ENCODE results near the gene SLC50A1. TPM values are rescaled to one million over a fixed set of nuclear protein-coding genes. Genes with fewer than 3 reads are reported as not detected.
"Not testable (repeated sequence)": the region's sequence is repeated elsewhere in the genome, so short reads cannot be mapped to it uniquely, and the experiment has no call there.

The SLC50A1 gene
- total and polyA plus RNA-seq, 10 donors = 28.4 to 73.8 (median 40.1) TPM

GRCh38 chr1:155158991-155159390 is 23.3 kb downstream of the SLC50A1 start:
- no peak for TF ChIP-seq POLR2AphosphoS5 (IDR thresholded peaks at IDR 0.05)
- TF ChIP-seq CTCF (IDR thresholded peaks at IDR 0.05 in 8 of 11, conservative IDR thresholded peaks at IDR 0.05 in 3 of 11) = no peak
- no peak for TF ChIP-seq POLR2A (IDR thresholded peaks at IDR 0.05)
- WGBS, 5 donors = 72 to 96% (median 87%) methylated on average over 1 of the region's 1 CpG
- Histone ChIP-seq H3K4me1 (no peaks in the 10 kb centered on the region), H3K36me3 (no peaks in the 10 kb centered on the region), H3K27me3 (replicated peaks in 1 of 7) (no peaks in the 10 kb centered on the region), H3K4me3 (no peak overlapping the region), H3K27ac (no peak overlapping the region), H3K9me3 (no peaks in the 10 kb centered on the region)
- intact Hi-C loops (cut with DNase I; ENCODE audit: low total_unique reads) = no loop called here
- DNase-seq = no peak

- DNase-seq = peak; percentile 32
- TF ChIP-seq POLR2AphosphoS5 (IDR thresholded peaks at IDR 0.05) (no peak), POLR2A (IDR thresholded peaks at IDR 0.05) (no peak), CTCF (IDR thresholded peaks at IDR 0.05 in 8 of 11, conservative IDR thresholded peaks at IDR 0.05 in 3 of 11) (no peak)
- no peak overlapping the region for H3K27ac ChIP-seq
- no peaks in the 10 kb centered on the region for H3K4me1 ChIP-seq
- 63 to 76% (median 68%) methylated on average over 8 of the region's 8 CpGs for WGBS, 5 donors
- no peaks in the 10 kb centered on the region for H3K27me3 ChIP-seq (replicated peaks in 1 of 7)
- peaks cover 0 to 8% (median 0%) of the 10 kb centered on the region in 8 donors for H3K9me3 ChIP-seq
- no peaks in the 10 kb centered on the region for H3K36me3 ChIP-seq
- H3K4me3 ChIP-seq = no peak overlapping the region
- intact Hi-C loops (cut with DNase I; ENCODE audit: low total_unique reads) = no loop called here
Observed at GRCh38 chr1:155160128-155160527, 24.5 kb downstream of the SLC50A1 start.

DNA sequence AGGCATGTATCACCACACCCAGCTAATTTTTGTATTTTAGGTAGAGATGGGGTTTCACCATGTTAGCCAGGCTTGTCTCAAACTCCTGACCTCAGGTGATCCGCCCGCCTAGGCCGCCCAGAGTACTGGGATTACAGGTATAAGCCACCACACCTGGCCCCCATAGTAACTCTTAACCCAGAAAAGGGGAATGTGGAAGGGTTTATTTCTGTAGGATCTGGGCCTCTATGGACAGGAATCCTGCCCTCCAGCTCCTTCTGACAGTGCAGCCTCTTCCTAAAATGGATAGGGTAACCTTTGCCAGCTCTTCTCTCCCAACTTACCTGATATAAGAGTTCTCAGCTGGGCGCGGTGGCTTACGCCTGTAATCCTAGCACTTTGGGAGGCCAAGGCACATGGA is 27.0 kb downstream of the SLC50A1 start:
- peak; percentile 41 for DNase-seq
- H3K27ac ChIP-seq; H3K4me3 ChIP-seq; H3K36me3 ChIP-seq; H3K27me3 ChIP-seq (replicated peaks in 1 of 7); H3K9me3 ChIP-seq; intact Hi-C loops (cut with DNase I; ENCODE audit: low total_unique reads): not testable (repeated sequence)
- 91 to 98% (median 96%) methylated on average over 6 of the region's 6 CpGs for WGBS, 5 donors
- peaks cover 10 to 21% (median 18%) of the 10 kb centered on the region in 6 donors for H3K4me1 ChIP-seq

DNA sequence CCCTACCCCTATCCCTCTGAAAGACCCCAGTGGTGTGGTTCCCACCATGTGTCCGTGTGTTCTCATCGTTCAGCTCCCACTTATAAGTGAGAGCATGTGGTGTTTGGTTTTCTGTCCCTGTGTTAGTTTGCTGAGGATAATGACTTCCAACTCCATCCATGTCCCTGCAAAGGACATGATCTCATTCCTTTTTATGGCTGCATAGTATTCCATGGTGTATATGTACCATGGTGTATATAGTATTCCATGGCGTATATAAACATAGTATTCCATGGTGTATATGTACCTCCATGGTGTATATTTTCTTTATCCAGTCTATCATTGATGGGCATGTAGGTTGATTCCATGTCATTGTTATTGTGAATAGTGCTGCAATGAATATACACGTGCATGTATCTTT is 28.1 kb downstream of the SLC50A1 start:
- intact Hi-C loops (cut with DNase I; ENCODE audit: low total_unique reads); H3K9me3 ChIP-seq; H3K36me3 ChIP-seq; H3K27me3 ChIP-seq (replicated peaks in 1 of 7); H3K4me3 ChIP-seq; H3K27ac ChIP-seq; DNase-seq: not testable (repeated sequence)
- WGBS, 5 donors = 93 to 100% (median 94%) methylated on average over 4 of the region's 4 CpGs
- H3K4me1 ChIP-seq = peaks cover 14 to 30% (median 23%) of the 10 kb centered on the region in 6 donors

- H3K4me3 ChIP-seq; H3K27ac ChIP-seq; H3K9me3 ChIP-seq; H3K27me3 ChIP-seq (replicated peaks in 1 of 7); intact Hi-C loops (cut with DNase I; ENCODE audit: low total_unique reads): not testable (repeated sequence)
- H3K4me1 ChIP-seq = peaks cover 14 to 30% (median 23%) of the 10 kb centered on the region in 6 donors
- 90 to 95% (median 93%) methylated on average over 11 of the region's 11 CpGs for WGBS, 5 donors
- peaks cover 0 to 12% (median 9%) of the 10 kb centered on the region in 6 donors for H3K36me3 ChIP-seq
- DNase-seq = peak; percentile 32
Observed at GRCh38 chr1:155164625-155165024, 29.0 kb downstream of the SLC50A1 start.

- DNase-seq = peak; percentile 45
- 31 to 48% (median 35%) methylated on average over 7 to 8 of the region's 8 CpGs for WGBS, 5 donors
- peaks cover 0 to 26% (median 17%) of the 10 kb centered on the region in 6 donors for H3K36me3 ChIP-seq
- peaks cover 0 to 8% (median 0%) of the 10 kb centered on the region in 8 donors for H3K9me3 ChIP-seq
- peaks cover 14 to 30% (median 23%) of the 10 kb centered on the region in 6 donors for H3K4me1 ChIP-seq
- H3K27me3 ChIP-seq (replicated peaks in 1 of 7) = no peaks in the 10 kb centered on the region
- no peak overlapping the region for H3K4me3 ChIP-seq
- H3K27ac ChIP-seq = peak overlapping the region; percentile 11 to 84 (median 70)
- intact Hi-C loops (cut with DNase I; ENCODE audit: low total_unique reads) = no loop called here
- TF ChIP-seq POLR2A (IDR thresholded peaks at IDR 0.05) (no peak), POLR2AphosphoS5 (IDR thresholded peaks at IDR 0.05) (no peak), CTCF (IDR thresholded peaks at IDR 0.05 in 8 of 11, conservative IDR thresholded peaks at IDR 0.05 in 3 of 11) (no peak)
Observed at GRCh38 chr1:155166051-155166470, 30.4 kb downstream of the SLC50A1 start.
